WERI-Rb-1 (cell line): Measurements from ENCODE around the gene RALA.
"Not testable (repeated sequence)": the region's sequence is repeated elsewhere in the genome, so short reads cannot be mapped to it uniquely, and the experiment has no call there.

Experiments used
- DNase-seq: peaks from one replicate; pipeline ENCODE4 v3.0.0-alpha.2; 2020
- H3K27ac ChIP-seq: fragments of 250-450 bp; sonication (Bioruptor Pico); 2 replicates; pipeline ENCODE4 v1.5.1; 2020; ENCODE audit warnings: mild to moderate bottlenecking, moderate library complexity
- H3K27me3 ChIP-seq: fragments of 250-450 bp; sonication (Bioruptor Pico); 2 replicates; pipeline ENCODE4 v1.5.1; 2021; ENCODE audit warnings: mild to moderate bottlenecking, low read depth, moderate library complexity; ENCODE audit not compliant: insufficient read depth, severe bottlenecking
- H3K36me3 ChIP-seq: fragments of 250-450 bp; sonication (Bioruptor Pico); 2 replicates; pipeline ENCODE4 v1.5.1; 2020; ENCODE audit warnings: mild to moderate bottlenecking, moderate library complexity
- H3K4me3 ChIP-seq: 2 replicates; pipeline ENCODE4 v1.5.1; 2011; ENCODE audit warnings: low read depth, mild to moderate bottlenecking, control low read depth, low read length
- H3K9me3 ChIP-seq: fragments of 250-450 bp; sonication (Bioruptor Pico); 2 replicates; pipeline ENCODE4 v1.5.1; 2021; ENCODE audit warnings: mild to moderate bottlenecking, moderate library complexity; ENCODE audit not compliant: severe bottlenecking
- TF ChIP-seq, protein P1 (sequence below): IDR thresholded peaks from 2 replicates; pipeline ENCODE4 v1.5.1; 2011; ENCODE audit warnings: low read depth, mild to moderate bottlenecking, control low read depth, inconsistent platforms, low read length

Gene RALA

DNA sequence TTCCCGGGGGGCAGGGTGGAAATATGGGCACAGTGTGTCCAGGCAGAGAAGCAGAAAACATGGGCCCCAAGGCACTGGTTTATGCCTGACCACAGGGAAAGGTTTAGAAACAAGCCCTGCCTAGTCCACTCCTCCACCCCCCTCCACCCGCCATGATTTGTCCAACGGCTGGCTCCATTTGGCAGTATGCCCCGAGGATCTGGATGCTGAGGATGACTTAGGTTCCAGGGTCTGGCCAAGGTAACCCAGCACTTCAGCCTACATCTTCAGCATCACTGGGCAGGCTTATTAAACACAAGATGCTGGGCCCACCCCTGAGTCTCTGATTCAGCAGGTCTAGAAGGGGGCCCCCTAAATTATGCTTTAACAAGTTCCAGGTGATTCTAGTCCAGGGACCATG lies 121.9 kb downstream of the RALA start:
- Histone ChIP-seq H3K36me3 (no peaks in the 10 kb centered on the region; the same call in 1 of the 2 replicates), H3K27ac (no peak overlapping the region), H3K27me3 (no peaks in the 10 kb centered on the region), H3K9me3 (no peaks in the 10 kb centered on the region), H3K4me3 (no peak overlapping the region)
- DNase-seq, result no peak
- TF ChIP-seq, protein P1, sequence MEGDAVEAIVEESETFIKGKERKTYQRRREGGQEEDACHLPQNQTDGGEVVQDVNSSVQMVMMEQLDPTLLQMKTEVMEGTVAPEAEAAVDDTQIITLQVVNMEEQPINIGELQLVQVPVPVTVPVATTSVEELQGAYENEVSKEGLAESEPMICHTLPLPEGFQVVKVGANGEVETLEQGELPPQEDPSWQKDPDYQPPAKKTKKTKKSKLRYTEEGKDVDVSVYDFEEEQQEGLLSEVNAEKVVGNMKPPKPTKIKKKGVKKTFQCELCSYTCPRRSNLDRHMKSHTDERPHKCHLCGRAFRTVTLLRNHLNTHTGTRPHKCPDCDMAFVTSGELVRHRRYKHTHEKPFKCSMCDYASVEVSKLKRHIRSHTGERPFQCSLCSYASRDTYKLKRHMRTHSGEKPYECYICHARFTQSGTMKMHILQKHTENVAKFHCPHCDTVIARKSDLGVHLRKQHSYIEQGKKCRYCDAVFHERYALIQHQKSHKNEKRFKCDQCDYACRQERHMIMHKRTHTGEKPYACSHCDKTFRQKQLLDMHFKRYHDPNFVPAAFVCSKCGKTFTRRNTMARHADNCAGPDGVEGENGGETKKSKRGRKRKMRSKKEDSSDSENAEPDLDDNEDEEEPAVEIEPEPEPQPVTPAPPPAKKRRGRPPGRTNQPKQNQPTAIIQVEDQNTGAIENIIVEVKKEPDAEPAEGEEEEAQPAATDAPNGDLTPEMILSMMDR, result no peak

DNA sequence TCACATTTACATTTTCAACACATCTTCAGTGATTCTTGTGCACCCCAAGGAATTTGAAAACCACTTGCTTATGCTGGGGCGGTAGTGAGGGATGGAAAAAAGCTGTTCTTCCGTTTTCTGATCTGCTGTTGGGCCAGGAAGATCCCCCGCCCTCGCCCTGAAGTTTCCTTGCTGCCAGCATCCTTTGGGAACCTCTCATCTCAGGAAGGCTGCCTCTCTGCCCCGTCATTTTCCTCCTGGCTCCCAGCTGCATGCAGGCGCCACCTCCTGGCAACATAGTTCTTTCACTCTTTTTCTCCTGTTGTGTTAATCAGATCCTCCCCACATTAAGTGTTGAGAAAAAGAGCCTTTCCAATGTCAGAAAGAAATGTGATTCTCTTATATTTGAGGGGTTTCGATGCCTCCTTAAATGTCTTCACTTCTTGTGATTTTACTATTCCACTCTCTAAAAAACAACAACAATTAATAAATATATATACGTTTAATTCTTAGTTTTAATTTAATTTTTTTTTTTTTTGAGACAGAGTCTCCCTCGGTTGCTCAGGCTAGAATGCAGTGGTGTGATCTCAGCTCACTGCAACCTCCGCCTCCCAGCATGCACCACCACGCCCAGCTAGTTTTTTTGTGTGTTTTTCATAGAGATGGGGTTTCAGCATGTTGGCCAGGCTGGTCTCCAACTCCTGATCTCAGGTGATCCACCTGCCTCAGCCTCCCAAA lies 122.9 kb downstream of the RALA start:
- no peaks in the 10 kb centered on the region for H3K27me3 ChIP-seq
- H3K36me3 ChIP-seq, result no peaks in the 10 kb centered on the region; the same call in 1 of the 2 replicates
- TF ChIP-seq, protein P1, result peak; percentile 81
- DNase-seq, result peak; percentile 83
- H3K9me3 ChIP-seq, result no peaks in the 10 kb centered on the region
- H3K27ac ChIP-seq, result no peak overlapping the region
- no peak overlapping the region for H3K4me3 ChIP-seq

DNA sequence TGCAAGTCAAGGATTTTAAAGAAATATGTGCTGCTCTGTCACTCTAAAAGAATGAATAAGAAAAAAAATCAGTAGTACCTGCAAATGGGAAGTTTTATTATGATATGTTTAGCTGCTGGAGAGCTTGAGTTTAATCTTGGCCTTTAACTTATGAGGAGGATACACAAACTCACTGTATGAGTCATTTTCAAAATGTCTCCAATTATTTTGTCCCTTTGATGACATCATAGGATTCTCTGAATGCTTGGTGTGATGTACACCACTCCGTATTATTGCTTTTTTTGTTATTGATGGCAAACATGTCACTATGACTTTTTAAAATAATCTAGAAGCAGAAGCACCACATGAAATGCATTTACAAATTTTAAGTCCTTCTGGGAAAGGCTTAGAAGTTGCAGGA lies 125.8 kb downstream of the RALA start:
- Histone ChIP-seq H3K9me3 (no peaks in the 10 kb centered on the region), H3K4me3 (no peak overlapping the region), H3K27me3 (no peaks in the 10 kb centered on the region), H3K36me3 (no peaks in the 10 kb centered on the region), H3K27ac (no peak overlapping the region)
- no peak for DNase-seq
- TF ChIP-seq, protein P1, result no peak

DNA sequence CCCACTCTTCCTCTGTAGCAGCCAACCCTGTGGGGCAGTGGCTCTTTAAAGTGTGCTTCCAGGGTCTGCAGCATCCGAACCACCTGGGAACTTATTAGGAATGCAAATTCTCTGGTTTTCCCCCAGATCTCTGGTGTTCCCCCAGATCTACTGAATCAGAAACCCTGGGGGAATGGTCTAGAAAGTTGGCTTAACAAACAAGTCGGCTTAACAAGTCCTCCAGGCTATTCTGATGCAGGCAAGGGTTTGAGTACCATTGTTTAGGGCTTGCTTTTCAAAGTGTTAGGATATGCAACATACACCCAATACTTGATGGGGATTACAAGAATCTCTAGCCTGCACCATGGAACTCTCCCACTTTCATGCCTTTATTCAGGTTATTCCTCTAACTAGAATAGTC lies 126.3 kb downstream of the RALA start:
- H3K27me3 ChIP-seq, result no peaks in the 10 kb centered on the region
- H3K36me3 ChIP-seq, result no peaks in the 10 kb centered on the region
- TF ChIP-seq, protein P1, result no peak
- H3K9me3 ChIP-seq, result no peaks in the 10 kb centered on the region
- H3K27ac ChIP-seq, result no peak overlapping the region
- no peak for DNase-seq
- H3K4me3 ChIP-seq, result no peak overlapping the region

DNA sequence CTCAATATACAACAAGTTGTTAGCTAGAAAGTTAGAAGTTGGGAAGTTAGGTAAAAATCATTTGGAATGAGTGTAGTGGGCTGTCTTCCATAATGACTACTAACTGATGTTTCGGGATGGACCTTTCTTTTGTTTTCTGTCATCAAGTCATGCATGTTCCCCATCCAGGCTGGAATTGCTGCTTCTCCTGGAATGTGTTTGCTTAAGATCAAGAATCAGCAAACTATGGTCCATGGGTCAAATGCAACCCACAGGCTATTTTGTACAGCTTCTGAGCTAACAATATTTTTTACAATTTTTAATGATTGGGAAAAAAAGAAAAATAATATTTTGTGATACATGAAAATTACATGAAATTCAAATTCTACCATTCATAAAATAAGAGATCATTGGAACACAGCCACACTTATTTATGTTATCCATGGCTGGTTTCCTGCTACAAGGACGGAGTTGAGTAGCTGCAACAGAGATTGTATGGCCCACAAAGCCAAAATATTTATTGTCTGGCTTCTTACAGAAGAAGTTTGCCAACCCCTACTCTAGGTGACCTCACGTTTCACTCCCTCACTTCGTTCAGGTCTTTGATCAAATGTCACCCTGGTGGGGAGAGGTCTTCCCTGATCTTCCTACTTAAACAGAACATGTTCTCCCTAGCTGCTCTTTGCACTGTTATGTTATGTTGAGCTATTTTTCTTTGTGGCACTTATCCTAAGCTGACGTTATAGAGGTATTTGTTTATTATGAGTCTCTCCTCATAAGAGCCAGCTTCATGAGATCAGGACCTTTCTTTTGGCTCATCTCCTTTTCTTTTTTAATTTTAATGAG lies 127.1 kb downstream of the RALA start:
- no peak overlapping the region for H3K27ac ChIP-seq
- DNase-seq, result no peak
- no peaks in the 10 kb centered on the region for H3K27me3 ChIP-seq
- no peaks in the 10 kb centered on the region for H3K9me3 ChIP-seq
- TF ChIP-seq, protein P1, result no peak
- H3K4me3 ChIP-seq, result no peak overlapping the region
- H3K36me3 ChIP-seq, result no peaks in the 10 kb centered on the region

DNA sequence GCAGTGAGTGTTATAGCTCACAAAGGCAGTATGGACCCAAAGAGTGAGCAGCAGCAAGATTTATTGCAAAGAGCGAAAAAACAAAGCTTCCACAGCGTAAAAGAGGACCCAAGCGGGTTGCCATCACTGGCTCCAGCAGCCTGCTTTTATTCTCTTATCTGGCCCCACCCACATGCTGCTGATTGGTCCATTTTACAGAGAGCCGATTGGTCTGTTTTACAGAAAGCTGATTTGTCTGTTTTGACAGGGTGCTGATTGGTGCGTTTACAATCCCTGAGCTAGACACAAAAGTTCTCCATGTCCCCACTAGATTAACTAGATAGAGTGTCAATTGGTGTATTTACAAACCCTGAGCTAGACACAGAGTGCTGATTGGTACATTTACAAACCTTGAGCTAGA lies 129.9 kb downstream of the RALA start:
- DNase-seq, H3K4me3 ChIP-seq, H3K27ac ChIP-seq, H3K27me3 ChIP-seq, H3K9me3 ChIP-seq, H3K36me3 ChIP-seq: not testable (repeated sequence)
